HG02973 (cell line): ENCODE data around the gene PPP2R2D.

Experiments
- ATAC-seq: cut with Tn5 transposase; IDR thresholded peaks from one replicate; pipeline ENCODE4 v1.9.1; 2021; ENCODE audit warnings: moderate library complexity; ENCODE audit not compliant: unreplicated experiment

The PPP2R2D gene

GRCh38 chr10:131900350-131901152, at the start of gene PPP2R2D:
TSS of gene PPP2R2D (plus strand) at chr10:131901008. CDS start at chr10:131901149, 141 bp downstream.
- ATAC-seq: peak; percentile 78

- ATAC-seq: no peak
Measured at GRCh38 chr10:131851346-131851745, 49.5 kb upstream of the PPP2R2D start.

- ATAC-seq: no peak
Measured at GRCh38 chr10:131852176-131852822, 48.5 kb upstream of the PPP2R2D start.

GRCh38 chr10:131852823-131853609, 47.8 kb upstream of the PPP2R2D start:
- ATAC-seq: no peak

GRCh38 chr10:131853610-131853964, 47.2 kb upstream of the PPP2R2D start:
- no peak for ATAC-seq

GRCh38 chr10:131854579-131855335, 46.1 kb upstream of the PPP2R2D start:
- no peak for ATAC-seq

- ATAC-seq: no peak
Measured at GRCh38 chr10:131855461-131856401, 45.1 kb upstream of the PPP2R2D start.

- no peak for ATAC-seq
Measured at GRCh38 chr10:131856441-131857094, 44.2 kb upstream of the PPP2R2D start.

GRCh38 chr10:131857156-131858117, 43.4 kb upstream of the PPP2R2D start:
- ATAC-seq: no peak

- no peak for ATAC-seq
Measured at GRCh38 chr10:131858118-131858515, 42.7 kb upstream of the PPP2R2D start.

GRCh38 chr10:131858583-131859340, 42.0 kb upstream of the PPP2R2D start:
- ATAC-seq: no peak

- no peak for ATAC-seq
Measured at GRCh38 chr10:131859341-131860020, 41.3 kb upstream of the PPP2R2D start.

- ATAC-seq: no peak
Measured at GRCh38 chr10:131860311-131860710, 40.5 kb upstream of the PPP2R2D start.

- ATAC-seq: no peak
Measured at GRCh38 chr10:131860806-131861440, 39.9 kb upstream of the PPP2R2D start.

- no peak for ATAC-seq
Measured at GRCh38 chr10:131862548-131862947, 38.3 kb upstream of the PPP2R2D start.

GRCh38 chr10:131865223-131865917, 35.4 kb upstream of the PPP2R2D start:
- no peak for ATAC-seq
